PC-3 (cell line): Measurements from ENCODE around the gene ATP2B3. TPM values are rescaled to one million over a fixed set of nuclear protein-coding genes. Genes with fewer than 3 reads are reported as not detected.

ENCODE experiments used
- ATAC-seq: fragments of 200-7000 bp; cut with Tn5 transposase; 2 replicates; pipeline ENCODE4 v1.9.1; 2020; ENCODE audit warnings: mild to moderate bottlenecking, moderate library complexity
- BruUV-seq: library from RNA; stranded (reverse); fragments of 400-500 nt; replicated peaks from 2 replicates; lab custom pipeline; 2021; lab: Mats Ljungman, UMichigan
- CTCF ChIA-PET: fragments of 300-600 bp; sonication (Branson Sonifier 250); formaldehyde crosslinking; loops from one replicate; lab custom pipeline; 2022; ENCODE audit warnings: antibody characterized with exemption; lab: Charles Lee
- POLR2A ChIA-PET: fragments of 300-600 bp; sonication (Branson Sonifier 250); formaldehyde crosslinking; loops from one replicate; lab custom pipeline; 2022; ENCODE audit warnings: antibody characterized with exemption; ENCODE audit not compliant: unreplicated experiment; lab: Charles Lee
- DNase-seq: peaks from one replicate; pipeline ENCODE4 v3.0.0-alpha.2; 2015
- H2AFZ ChIP-seq: fragments of 300-600 bp; sonication (generic); 2 replicates; pipeline ENCODE4 v1.6.0; 2016; ENCODE audit warnings: antibody characterized with exemption, low read length
- H3F3A ChIP-seq: fragments of 300-600 bp; sonication (generic); one replicate; pipeline ENCODE4 v1.6.0; 2017; ENCODE audit warnings: antibody characterized with exemption, low read length, control low read depth, mild to moderate bottlenecking; ENCODE audit not compliant: unreplicated experiment
- H3K27ac ChIP-seq: fragments of 300-600 bp; sonication (generic); 2 replicates; pipeline ENCODE4 v1.5.1; 2016; ENCODE audit warnings: mild to moderate bottlenecking, low read length
- H3K27me3 ChIP-seq: fragments of 300-600 bp; sonication (generic); 2 replicates; pipeline ENCODE4 v1.6.1; 2016; ENCODE audit warnings: low read length, mixed read lengths
- H3K36me3 ChIP-seq: fragments of 300-600 bp; sonication (generic); 2 replicates; pipeline ENCODE4 v1.6.1; 2016; ENCODE audit warnings: low read depth, mixed run types, low read length, mixed read lengths
- H3K4me1 ChIP-seq: fragments of 300-600 bp; sonication (generic); 2 replicates; pipeline ENCODE4 v1.5.1; 2016; ENCODE audit warnings: low read length; ENCODE audit not compliant: insufficient read depth
- H3K4me2 ChIP-seq: fragments of 300-600 bp; sonication (generic); 2 replicates; pipeline ENCODE4 v1.6.0; 2016; ENCODE audit warnings: low read length
- H3K4me3 ChIP-seq: fragments of 300-600 bp; sonication (generic); 2 replicates; pipeline ENCODE4 v1.5.1; 2016; ENCODE audit warnings: mild to moderate bottlenecking, low read length, mixed read lengths
- H3K79me2 ChIP-seq: fragments of 300-600 bp; sonication (generic); 2 replicates; pipeline ENCODE4 v1.6.1; 2017; ENCODE audit warnings: low read length, mixed read lengths
- H3K9ac ChIP-seq: fragments of 300-600 bp; sonication (generic); 2 replicates; pipeline ENCODE4 v1.6.0; 2016; ENCODE audit warnings: mild to moderate bottlenecking, low read length
- H3K9me2 ChIP-seq: fragments of 300-600 bp; sonication (generic); replicated peaks from 2 replicates; pipeline ENCODE4 v1.6.1; 2016; ENCODE audit warnings: mixed run types, low read length, mixed read lengths
- H3K9me3 ChIP-seq: fragments of 300-600 bp; sonication (generic); 2 replicates; pipeline ENCODE4 v1.6.1; 2016; ENCODE audit warnings: low read length, mixed read lengths
- H4K20me1 ChIP-seq: fragments of 300-600 bp; sonication (generic); 2 replicates; pipeline ENCODE4 v1.6.1; 2016; ENCODE audit warnings: low read length, mixed read lengths
- EZH2 ChIP-seq: fragments of 300-600 bp; sonication (generic); IDR thresholded peaks from one replicate; pipeline ENCODE4 v1.6.1; 2017; ENCODE audit warnings: antibody characterized with exemption, mild to moderate bottlenecking, low read length; ENCODE audit not compliant: unreplicated experiment
- EZH2phosphoT487 ChIP-seq: fragments of 300-600 bp; sonication (generic); IDR thresholded peaks from 2 replicates; pipeline ENCODE4 v1.6.1; 2018; ENCODE audit warnings: mild to moderate bottlenecking, antibody characterized with exemption, low read length, borderline replicate concordance
- intact Hi-C: fragments of 100-400 bp; cut with micrococcal nuclease; formaldehyde crosslinking; loops from 2 replicates; pipeline ENCODE4 v1.9.0; 2023
- total RNA-seq: library from RNA; depleted of rRNA; stranded (reverse); fragments of >200 nt; gene quantifications from 2 replicates; pipeline ENCODE4 v1.2.3, GENCODE V29; 2014
- TF ChIP-seq, protein P1 (sequence below): fragments of 300-600 bp; sonication (generic); conservative IDR thresholded peaks from 2 replicates; pipeline ENCODE4 v1.5.1; 2017; ENCODE audit warnings: antibody characterized with exemption, low read depth, mild to moderate bottlenecking, low read length

Gene ATP2B3
- total RNA-seq, 1 experiment from 2014 or later = not detected

GRCh38 chrX:153628665-153629064, 111.2 kb downstream of the ATP2B3 start:
- intact Hi-C loops = no loop called here
- CTCF ChIA-PET = no interaction called here

DNA sequence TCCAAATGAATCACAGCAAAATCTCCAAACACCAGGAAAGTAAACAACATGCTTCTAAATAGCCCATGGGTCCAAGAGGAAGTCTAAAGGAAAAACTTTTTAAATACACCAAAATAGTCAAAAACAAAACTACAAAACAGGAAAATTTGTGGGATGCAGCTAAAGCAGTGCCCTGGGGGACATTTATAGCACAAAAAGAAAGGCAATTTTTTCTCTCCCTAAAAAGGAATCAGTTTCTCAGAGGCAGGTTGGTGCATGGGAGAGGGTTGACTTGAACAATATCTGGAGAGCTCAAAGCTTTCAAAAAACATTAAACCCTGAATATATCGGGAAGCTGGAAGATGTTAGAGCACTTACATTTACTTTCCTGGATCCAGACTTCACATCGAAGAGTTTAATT, 113.9 kb downstream of the ATP2B3 start:
- no peak overlapping the region for H3K9ac ChIP-seq
- TF ChIP-seq, protein P1, sequence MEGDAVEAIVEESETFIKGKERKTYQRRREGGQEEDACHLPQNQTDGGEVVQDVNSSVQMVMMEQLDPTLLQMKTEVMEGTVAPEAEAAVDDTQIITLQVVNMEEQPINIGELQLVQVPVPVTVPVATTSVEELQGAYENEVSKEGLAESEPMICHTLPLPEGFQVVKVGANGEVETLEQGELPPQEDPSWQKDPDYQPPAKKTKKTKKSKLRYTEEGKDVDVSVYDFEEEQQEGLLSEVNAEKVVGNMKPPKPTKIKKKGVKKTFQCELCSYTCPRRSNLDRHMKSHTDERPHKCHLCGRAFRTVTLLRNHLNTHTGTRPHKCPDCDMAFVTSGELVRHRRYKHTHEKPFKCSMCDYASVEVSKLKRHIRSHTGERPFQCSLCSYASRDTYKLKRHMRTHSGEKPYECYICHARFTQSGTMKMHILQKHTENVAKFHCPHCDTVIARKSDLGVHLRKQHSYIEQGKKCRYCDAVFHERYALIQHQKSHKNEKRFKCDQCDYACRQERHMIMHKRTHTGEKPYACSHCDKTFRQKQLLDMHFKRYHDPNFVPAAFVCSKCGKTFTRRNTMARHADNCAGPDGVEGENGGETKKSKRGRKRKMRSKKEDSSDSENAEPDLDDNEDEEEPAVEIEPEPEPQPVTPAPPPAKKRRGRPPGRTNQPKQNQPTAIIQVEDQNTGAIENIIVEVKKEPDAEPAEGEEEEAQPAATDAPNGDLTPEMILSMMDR = no peak
- no peak for TF ChIP-seq EZH2
- no peak for TF ChIP-seq EZH2phosphoT487
- intact Hi-C loops = no loop called here
- H3K4me3 ChIP-seq = no peak overlapping the region
- H3K27me3 ChIP-seq = no peaks in the 10 kb centered on the region; the same call in 1 of the 2 replicates
- no peaks in the 10 kb centered on the region for H3K9me3 ChIP-seq
- no peaks in the 10 kb centered on the region for H3F3A ChIP-seq
- no peaks in the 10 kb centered on the region for H3K9me2 ChIP-seq
- H3K79me2 ChIP-seq = no peaks in the 10 kb centered on the region
- no peak for ATAC-seq
- H3K4me1 ChIP-seq = no peaks in the 10 kb centered on the region
- no peak overlapping the region for H2AFZ ChIP-seq
- BruUV-seq = no TSS peak
- DNase-seq = no peak
- H4K20me1 ChIP-seq = no peaks in the 10 kb centered on the region
- H3K36me3 ChIP-seq = no peaks in the 10 kb centered on the region
- POLR2A ChIA-PET = no interaction called here
- H3K4me2 ChIP-seq = no peak overlapping the region
- H3K27ac ChIP-seq = no peak overlapping the region
- CTCF ChIA-PET = no interaction called here

More at GRCh38 chrX:153628665-153629064, 111.2 kb downstream of the ATP2B3 start:
- H3K4me3 ChIP-seq = no peak overlapping the region
- no peak overlapping the region for H2AFZ ChIP-seq
- no peaks in the 10 kb centered on the region for H4K20me1 ChIP-seq
- no peaks in the 10 kb centered on the region for H3K36me3 ChIP-seq
- peaks cover 14% of the 10 kb centered on the region; the same call in 1 of the 2 replicates for H3K27me3 ChIP-seq
- H3K9ac ChIP-seq = no peak overlapping the region
- H3K4me2 ChIP-seq = no peak overlapping the region
- no TSS peak for BruUV-seq
- H3F3A ChIP-seq = no peaks in the 10 kb centered on the region
- no peaks in the 10 kb centered on the region for H3K4me1 ChIP-seq
- ATAC-seq = no peak
- TF ChIP-seq, protein P1 = no peak
- no peak for TF ChIP-seq EZH2phosphoT487
- TF ChIP-seq EZH2 = no peak
- POLR2A ChIA-PET = no interaction called here
- H3K27ac ChIP-seq = no peak overlapping the region
- no peak for DNase-seq
- H3K79me2 ChIP-seq = no peaks in the 10 kb centered on the region
- H3K9me3 ChIP-seq = no peaks in the 10 kb centered on the region
- no peaks in the 10 kb centered on the region for H3K9me2 ChIP-seq

DNA sequence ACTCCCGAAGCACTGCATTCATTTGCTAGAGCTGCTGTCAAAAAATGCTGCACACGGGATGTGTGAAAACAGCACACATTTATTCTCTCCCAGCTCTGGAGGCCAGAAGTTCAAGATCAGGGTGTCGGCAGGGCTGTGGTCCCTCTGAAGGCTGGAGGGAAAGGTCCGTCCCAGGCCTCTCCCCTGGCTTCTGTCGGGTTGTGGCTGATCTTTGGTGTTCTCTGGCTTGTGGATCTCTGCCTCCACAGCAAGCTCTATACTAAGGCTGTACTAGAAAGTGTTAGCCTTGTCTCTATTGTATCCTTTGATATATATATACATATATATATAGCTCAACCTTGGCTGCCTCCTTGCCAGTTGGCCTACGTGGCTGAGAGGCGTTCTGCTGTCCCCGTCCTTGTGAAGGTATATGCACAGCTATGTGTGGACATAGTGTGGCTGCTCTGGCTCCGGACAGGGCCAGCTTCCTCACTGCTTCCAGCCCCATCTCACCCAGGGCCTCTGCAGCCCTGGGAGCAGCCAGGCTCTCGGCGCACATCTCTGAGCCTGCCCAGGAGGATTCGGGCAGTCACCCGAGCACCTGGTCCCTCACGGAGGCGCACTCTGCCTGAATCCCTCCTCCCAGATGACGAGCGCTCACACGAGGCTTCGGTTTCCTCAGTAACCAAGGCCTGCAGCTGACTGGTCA, 114.6 kb downstream of the ATP2B3 start:
- Histone ChIP-seq H3K36me3 (no peaks in the 10 kb centered on the region), H3K27ac (no peak overlapping the region), H4K20me1 (no peaks in the 10 kb centered on the region), H3K9ac (no peak overlapping the region), H3K79me2 (no peaks in the 10 kb centered on the region), H3K9me3 (no peaks in the 10 kb centered on the region), H3F3A (no peaks in the 10 kb centered on the region), H3K9me2 (no peaks in the 10 kb centered on the region), H3K4me3 (no peak overlapping the region), H3K4me2 (no peak overlapping the region), H3K4me1 (no peaks in the 10 kb centered on the region), H3K27me3 (no peaks in the 10 kb centered on the region; the same call in 1 of the 2 replicates), H2AFZ (no peak overlapping the region)
- BruUV-seq = no TSS peak
- no peak for DNase-seq
- intact Hi-C loops = no loop called here
- TF ChIP-seq, protein P1 = no peak
- no peak for TF ChIP-seq EZH2
- TF ChIP-seq EZH2phosphoT487 = no peak
- no peak for ATAC-seq
- CTCF ChIA-PET = no interaction called here
- POLR2A ChIA-PET = no interaction called here
